Gastroesophageal sphincter (tissue), 2 donors: ENCODE measurements around the gene KCTD16.

Experiments used
- EP300 ChIP-seq: sonication (generic); formaldehyde crosslinking; IDR thresholded peaks from one replicate; pipeline ENCODE4 v1.6.1; 2017; ENCODE audit warnings: antibody characterized with exemption, mild to moderate bottlenecking
- POLR2A ChIP-seq, 2 donors: fragments of 450-650 bp; IDR thresholded peaks; one replicate each; pipeline ENCODE4 v1.6.1; 2017; ENCODE audit warnings: antibody characterized with exemption in 2 of 2, mild to moderate bottlenecking in 2 of 2, moderate library complexity in 1 of 2
- POLR2AphosphoS5 ChIP-seq: sonication (generic); formaldehyde crosslinking; IDR thresholded peaks from one replicate; pipeline ENCODE4 v1.6.1; 2017; ENCODE audit warnings: antibody characterized with exemption

DNA sequence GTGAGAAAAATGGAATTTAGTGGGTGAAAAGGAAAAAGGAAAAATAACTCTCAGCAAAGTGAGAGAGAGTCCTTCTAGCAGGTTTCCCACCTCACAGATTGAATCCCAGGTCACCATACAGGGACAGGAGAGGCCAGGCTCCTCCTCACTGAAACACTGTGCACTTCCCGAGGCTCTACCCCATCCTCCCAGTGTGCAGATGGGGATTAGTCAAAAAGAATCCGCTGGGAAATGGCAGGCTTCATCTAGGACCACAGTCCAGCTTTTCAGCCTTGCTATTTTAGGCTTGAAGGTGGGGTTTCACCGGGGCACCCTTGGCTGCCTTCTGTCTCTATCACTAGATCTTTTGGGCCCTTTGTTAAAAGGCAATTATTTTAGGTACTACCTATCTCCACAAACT lies 48.0 kb upstream of the KCTD16 start:
- TF ChIP-seq EP300 (no peak), POLR2AphosphoS5 (no peak), POLR2A (IDR thresholded peaks at IDR 0.05) (no peak)
